K562 (cell line): ENCODE measurements around the gene AKAP12. TPM values are rescaled to one million over a fixed set of nuclear protein-coding genes. Genes with fewer than 3 reads are reported as not detected.

Source experiments
- ATAC-seq: fragments of 200-7000 bp; cut with Tn5 transposase; 3 replicates; pipeline ENCODE4 v1.9.1; 2020; ENCODE audit warnings: moderate library complexity
- BruUV-seq: library from RNA; stranded (reverse); fragments of 400-500 nt; replicated peaks from 2 replicates; lab custom pipeline; 2021; lab: Mats Ljungman, UMichigan
- CTCF ChIA-PET: fragments of 300-600 bp; formaldehyde crosslinking; extraction: SDS; loops from one replicate; lab custom pipeline; 2021; ENCODE audit warnings: low intra/inter-chr PET ratio; lab: Yijun Ruan, JAX
- POLR2A ChIA-PET: fragments of 300-600, 350-650 bp; sonication (Branson Sonifier 250); formaldehyde crosslinking; extraction: SDS; loops from one replicate; lab custom pipeline; 2021; ENCODE audit warnings: antibody characterized with exemption, inconsistent platforms; lab: Yijun Ruan, JAX
- DNase-seq, 4 experiments: peaks; one replicate each; pipeline versions ENCODE4 v3.0.0 to v3.0.0-alpha.2; 2011 to 2018; ENCODE audit warnings: low spot score in 3 of 4, mixed read lengths in 3 of 4; ENCODE audit errors: extremely low read depth in 1 of 4
- FAIRE-seq: peaks from 2 replicates; lab custom pipeline; 2011; peaks lifted over from hg19 to GRCh38; lab: Jason Lieb, UNC
- H2AFZ ChIP-seq: 2 replicates; pipeline ENCODE4 v1.6.0; 2011; ENCODE audit warnings: low read depth, low read length, control low read depth, inconsistent platforms
- H3K27ac ChIP-seq: fragments of 200-600 bp; 3 replicates; pipeline ENCODE4 v1.8.0; 2011; ENCODE audit warnings: low read depth, mild to moderate bottlenecking, control low read depth, inconsistent platforms, low read length, moderate library complexity, mixed read lengths; ENCODE audit errors: extremely low read depth
- H3K27me3 ChIP-seq, 2 experiments: fragments of 300-600 bp in 1 of 2; 2 replicates in 1 of 2; 3 replicates in 1 of 2; pipeline versions ENCODE4 v1.6.0 to v1.8.0; 2011; ENCODE audit warnings: inconsistent platforms in 2 of 2, low read length in 2 of 2, mild to moderate bottlenecking in 1 of 2, mixed read lengths in 1 of 2, moderate library complexity in 1 of 2; ENCODE audit not compliant: control insufficient read depth in 2 of 2, insufficient read depth in 2 of 2
- H3K36me3 ChIP-seq: fragments of 300-600 bp; 3 replicates; pipeline ENCODE4 v1.8.0; 2011; ENCODE audit warnings: mild to moderate bottlenecking, low read length, inconsistent platforms; ENCODE audit not compliant: control insufficient read depth, insufficient read depth
- H3K4me1 ChIP-seq, 2 experiments: fragments of 200-600 bp in 1 of 2; replicated peaks in 1 of 2; 2 replicates in 1 of 2; 3 replicates in 1 of 2; pipeline versions ENCODE4 v1.5.1 to v1.8.0; 2011; ENCODE audit warnings: inconsistent platforms in 2 of 2, low read length in 2 of 2, mild to moderate bottlenecking in 1 of 2, mixed read lengths in 1 of 2, moderate library complexity in 1 of 2; ENCODE audit not compliant: control insufficient read depth in 2 of 2, insufficient read depth in 2 of 2
- H3K4me2 ChIP-seq: 2 replicates; pipeline ENCODE4 v1.6.1; 2011; ENCODE audit warnings: low read length, control low read depth, inconsistent platforms, mixed read lengths; ENCODE audit not compliant: insufficient read depth
- H3K4me3 ChIP-seq: fragments of 200-600 bp; sonication (generic), shearing (Covaris generic); 2 replicates; pipeline ENCODE4 v1.5.1; 2016; ENCODE audit warnings: control low read depth, inconsistent platforms
- H3K79me2 ChIP-seq: fragments of 200-600 bp; 3 replicates; pipeline ENCODE4 v1.8.0; 2011; ENCODE audit warnings: low read length, inconsistent platforms; ENCODE audit not compliant: control insufficient read depth, insufficient read depth
- H3K9ac ChIP-seq, 2 experiments: 2 replicates each; pipeline versions ENCODE4 v1.6.0 to v1.6.1; 2011; ENCODE audit warnings: low read depth in 2 of 2, low read length in 2 of 2, control low read depth in 1 of 2, inconsistent platforms in 1 of 2, mild to moderate bottlenecking in 1 of 2, mixed read lengths in 1 of 2; ENCODE audit not compliant: insufficient read depth in 1 of 2
- H3K9me1 ChIP-seq: one replicate; pipeline ENCODE4 v1.6.0; 2011; ENCODE audit warnings: inconsistent platforms, mild to moderate bottlenecking, low read length, moderate library complexity; ENCODE audit not compliant: control insufficient read depth, insufficient read depth
- H3K9me3 ChIP-seq: replicated peaks from 2 replicates; pipeline ENCODE4 v1.5.1; 2011; ENCODE audit warnings: low read depth, low read length, inconsistent platforms; ENCODE audit not compliant: control insufficient read depth, insufficient read depth
- H4K20me1 ChIP-seq: replicated peaks from 2 replicates; pipeline ENCODE4 v1.6.1; 2011; ENCODE audit warnings: low read length, inconsistent platforms, mixed read lengths; ENCODE audit not compliant: control insufficient read depth, insufficient read depth
- E2F6 ChIP-seq, 2 experiments: IDR thresholded peaks; 2 replicates each; pipeline ENCODE4 v1.6.1; 2011; ENCODE audit warnings: borderline replicate concordance in 1 of 2, control low read depth in 1 of 2, low read depth in 1 of 2, low read length in 1 of 2, mild to moderate bottlenecking in 1 of 2, mixed read lengths in 1 of 2, moderate library complexity in 1 of 2; ENCODE audit not compliant: insufficient read depth in 1 of 2, insufficient read length in 1 of 2, poor library complexity in 1 of 2, severe bottlenecking in 1 of 2; ENCODE audit errors: extremely low read depth in 1 of 2
- NEUROD1 ChIP-seq: fragments of 150-350 bp; IDR thresholded peaks from 2 replicates; pipeline ENCODE4 v1.6.1; 2014; ENCODE audit warnings: borderline replicate concordance, low read length, low read depth; ENCODE audit not compliant: partially characterized antibody
- PHTF2 ChIP-seq: fragments of 250-450 bp; sonication (Bioruptor Pico); IDR thresholded peaks from 2 replicates; pipeline ENCODE4 v1.5.0; 2021; ENCODE audit warnings: mild to moderate bottlenecking
- RBFOX2 ChIP-seq: fragments of 200-400 bp; formaldehyde crosslinking; IDR thresholded peaks from 2 replicates; pipeline ENCODE4 v1.6.1; 2017; ENCODE audit warnings: low read depth, mild to moderate bottlenecking, low read length, moderate library complexity
- SMAD3 ChIP-seq: fragments of 450-650 bp; formaldehyde crosslinking; conservative IDR thresholded peaks from 2 replicates; pipeline ENCODE4 v1.4.0; 2020; ENCODE audit warnings: mild to moderate bottlenecking
- SREBF1 ChIP-seq: fragments of 150-350 bp; IDR thresholded peaks from 2 replicates; pipeline ENCODE4 v1.6.1; 2014; ENCODE audit warnings: antibody characterized with exemption, low read depth, low read length, borderline replicate concordance
- TRIM25 ChIP-seq: fragments of 450-650 bp; IDR thresholded peaks from 2 replicates; pipeline ENCODE4 v1.7.0; 2016; ENCODE audit warnings: borderline replicate concordance
- ZFP30 ChIP-seq: fragments of 250-450 bp; sonication (Bioruptor Pico); IDR thresholded peaks from 2 replicates; pipeline ENCODE4 v1.8.0; 2022; ENCODE audit warnings: moderate library complexity, mild to moderate bottlenecking, inconsistent platforms, borderline replicate concordance
- ZNF3 ChIP-seq: fragments of 250-450 bp; sonication (Bioruptor Pico); IDR thresholded peaks from 2 replicates; pipeline ENCODE4 v1.5.0; 2021; ENCODE audit warnings: mild to moderate bottlenecking, moderate library complexity
- ZNF695 ChIP-seq: fragments of 450-650 bp; formaldehyde crosslinking; IDR thresholded peaks from 2 replicates; pipeline ENCODE4 v1.4.0; 2020; ENCODE audit warnings: mild to moderate bottlenecking, moderate library complexity
- WGBS: fragments of 100-300 bp; shearing (Covaris generic); methylation state at CpG from one replicate; pipeline ENCODE4 v1.1.6; 2016; ENCODE audit warnings: low coverage, mixed read lengths; ENCODE audit not compliant: insufficient coverage; ENCODE audit errors: missing lambda C conversion rate; 5-methylcytosine and 5-hydroxymethylcytosine counted together
- in situ Hi-C: fragments of 300-500 bp; cut with MboI; formaldehyde crosslinking; loops from 4 replicates; pipeline ENCODE4 v1.15.0; 2018; ENCODE audit warnings: inconsistent platforms, mixed read lengths
- intact Hi-C: fragments of 100-400 bp; cut with micrococcal nuclease; formaldehyde crosslinking; loops from 2 replicates; pipeline ENCODE4 v1.14.2; 2022
- polyA plus RNA-seq, 8 experiments: library from polyadenylated mRNA; depleted of rRNA in 4 of 8; stranded (reverse) in 5 of 8; unstranded in 3 of 8; fragments of >200 nt; fragmentation: Nextera tagmentation in 2 of 8; fragmentation: Illumina TruSeq in 1 of 8; extraction: Ambion mirVana in 2 of 8; extraction: Trizol in 1 of 8; gene quantifications; 2 replicates each; pipeline versions ENCODE4 v1.2.1 to v1.2.3, GENCODE V29; 2011 to 2014; ENCODE audit warnings: inconsistent platforms in 1 of 8, missing spikeins in 1 of 8
- total RNA-seq, 7 experiments: library from RNA; depleted of rRNA in 6 of 7; stranded (reverse); fragments of >200 nt in 6 of 7; fragmentation: Illumina TruSeq in 2 of 7; extraction: Trizol in 2 of 7; gene quantifications; 2 replicates each; pipeline versions ENCODE4 v1.2.1 to v1.2.3, GENCODE V29; 2011 to 2021; ENCODE audit warnings: low replicate concordance in 1 of 7
- TF ChIP-seq, protein P1 (sequence below): fragments of 250-450 bp; sonication (Bioruptor Pico); IDR thresholded peaks from 2 replicates; pipeline ENCODE4 v1.6.1; 2021; ENCODE audit warnings: mild to moderate bottlenecking

Gene AKAP12
- total and polyA plus RNA-seq, 9 of the 15 experiments (the other 6 are each of a cell fraction or from before 2014, with no cell fraction given) = 0.08 to 2.0 (median 0.62) TPM

DNA sequence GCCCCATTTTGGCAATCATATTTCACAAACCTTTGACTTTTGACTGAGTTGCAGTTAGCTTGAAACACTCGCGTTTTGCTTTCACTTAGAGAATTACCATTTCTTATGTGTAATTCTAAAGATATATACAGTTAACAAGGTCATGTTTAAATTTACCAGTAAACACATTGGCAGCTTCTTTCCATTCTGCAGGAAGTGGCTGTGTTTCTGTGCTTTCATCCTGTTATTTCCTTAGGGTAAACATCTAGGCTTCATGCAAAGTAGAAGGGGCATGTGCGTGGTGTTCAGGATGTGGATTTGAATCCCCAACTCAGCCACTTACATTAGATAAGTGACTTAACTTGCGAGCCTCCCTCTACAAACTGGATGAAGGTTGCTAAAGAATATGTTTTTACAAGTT, 41.1 kb downstream of the AKAP12 start:
- ChIA-PET CTCF (interaction anchor here (0.6 kb wide), 1 partner anchor 46 kb away, joined by 4 read pairs; no protein-coding TSS in a partner anchor), POLR2A (no interaction called here)
- DNase-seq (no peak), ATAC-seq (no peak), FAIRE-seq (no peak)
- H3K36me3 ChIP-seq = no peaks in the 10 kb centered on the region
- H3K9me1 ChIP-seq = no peaks in the 10 kb centered on the region
- H3K4me3 ChIP-seq = no peak overlapping the region
- H3K27ac ChIP-seq = no peak overlapping the region
- no peak overlapping the region for H3K4me2 ChIP-seq
- no peak for TF ChIP-seq NEUROD1
- TF ChIP-seq SMAD3 (CRISPR knock-in tag) = no peak
- no peak for TF ChIP-seq ZNF695 (CRISPR knock-in tag)
- TF ChIP-seq SREBF1 = no peak
- TF ChIP-seq, protein P1, sequence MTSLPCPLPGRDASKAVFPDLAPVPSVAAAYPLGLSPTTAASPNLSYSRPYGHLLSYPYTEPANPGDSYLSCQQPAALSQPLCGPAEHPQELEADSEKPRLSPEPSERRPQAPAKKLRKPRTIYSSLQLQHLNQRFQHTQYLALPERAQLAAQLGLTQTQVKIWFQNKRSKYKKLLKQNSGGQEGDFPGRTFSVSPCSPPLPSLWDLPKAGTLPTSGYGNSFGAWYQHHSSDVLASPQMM (CRISPR knock-in tag) = no peak
- no peak for TF ChIP-seq ZNF3 (CRISPR knock-in tag)
- TF ChIP-seq ZFP30 (CRISPR knock-in tag) = no peak
- no peak for TF ChIP-seq PHTF2
- TF ChIP-seq TRIM25 = no peak
- TF ChIP-seq RBFOX2 = no peak
- no peak for TF ChIP-seq E2F6 (IDR thresholded peaks at IDR 0.05; ENCODE audit: borderline replicate concordance in 1 of 2, extremely low read depth in 1 of 2, insufficient read depth in 1 of 2, insufficient read length in 1 of 2, low read depth in 1 of 2, low read length in 1 of 2, poor library complexity in 1 of 2, severe bottlenecking in 1 of 2)
- no peaks in the 10 kb centered on the region for H3K9me3 ChIP-seq
- no peaks in the 10 kb centered on the region; a peak in 1 of 5 replicates for H3K4me1 ChIP-seq
- in situ Hi-C loops (no loop called here), intact Hi-C loops (no loop called here)
- no peaks in the 10 kb centered on the region for H4K20me1 ChIP-seq
- H3K79me2 ChIP-seq = no peaks in the 10 kb centered on the region
- 0% methylated on average over 4 of the region's 4 CpGs for WGBS
- peaks cover 39 to 66% of the 10 kb centered on the region in 2 experiments for H3K27me3 ChIP-seq
- no peak overlapping the region for H3K9ac ChIP-seq
- no peak overlapping the region for H2AFZ ChIP-seq
- BruUV-seq = no TSS peak
